Stimulated activated CD8-positive, alpha-beta memory T cell treated with anti-CD3 and anti-CD28 coated beads, Interleukin-2, amount 100 ng/mL, for 1 hour (primary cell): ENCODE measurements around the gene NEXMIF.
"Not testable (repeated sequence)": the region's sequence is repeated elsewhere in the genome, so short reads cannot be mapped to it uniquely, and the experiment has no call there.

Experiments
- DNase-seq, 2 donors: peaks; one replicate each; pipeline ENCODE4 v3.0.0-alpha.2; 2020; ENCODE audit warnings: low read depth in 2 of 2

NEXMIF gene

DNA sequence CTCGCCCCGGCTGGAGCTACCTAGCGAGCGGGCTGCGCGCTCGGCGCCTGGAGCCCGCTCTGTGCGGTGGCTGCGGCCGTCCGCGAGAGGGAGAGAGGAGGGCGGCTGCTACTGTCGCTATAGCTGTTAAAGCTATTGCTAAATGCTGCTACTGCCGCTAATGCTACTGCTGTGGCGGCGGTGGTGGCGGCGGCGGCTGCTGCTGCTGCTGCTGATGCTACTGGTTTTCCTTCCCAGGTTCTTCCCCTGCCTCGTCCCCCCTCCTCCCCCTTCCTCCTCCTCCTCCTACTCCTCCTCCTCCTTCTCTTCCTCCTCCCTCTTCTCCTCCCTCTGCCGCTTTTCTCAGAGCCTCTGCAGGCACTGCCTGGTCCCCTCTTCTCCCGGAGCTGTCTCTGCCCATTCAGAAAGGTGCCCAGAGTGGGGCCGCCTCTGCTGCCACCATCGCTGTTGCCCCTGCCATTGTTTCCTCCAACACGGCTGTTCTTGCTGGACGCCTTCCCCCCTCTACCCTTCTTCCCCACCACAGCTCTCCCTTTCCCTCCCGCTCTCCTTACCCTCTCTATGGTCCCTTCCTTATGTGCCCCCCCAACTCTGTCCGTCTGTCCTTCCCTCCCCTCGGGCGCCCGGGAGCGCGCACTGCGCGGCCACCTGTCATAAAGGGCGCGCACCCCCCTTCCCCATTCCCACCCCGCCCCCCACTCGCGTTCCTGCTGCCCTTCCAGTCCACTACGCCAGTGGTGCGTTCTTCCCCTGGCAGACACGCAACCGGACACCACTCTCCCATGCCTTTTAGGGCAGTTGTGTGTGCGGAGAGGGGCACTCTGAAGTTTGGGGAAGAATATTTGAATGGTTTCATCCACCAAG is at the start of gene NEXMIF:
Gene NEXMIF (minus strand): TSS at position 228 of the 864 bp plus-strand sequence.
- DNase-seq: no peak

DNA sequence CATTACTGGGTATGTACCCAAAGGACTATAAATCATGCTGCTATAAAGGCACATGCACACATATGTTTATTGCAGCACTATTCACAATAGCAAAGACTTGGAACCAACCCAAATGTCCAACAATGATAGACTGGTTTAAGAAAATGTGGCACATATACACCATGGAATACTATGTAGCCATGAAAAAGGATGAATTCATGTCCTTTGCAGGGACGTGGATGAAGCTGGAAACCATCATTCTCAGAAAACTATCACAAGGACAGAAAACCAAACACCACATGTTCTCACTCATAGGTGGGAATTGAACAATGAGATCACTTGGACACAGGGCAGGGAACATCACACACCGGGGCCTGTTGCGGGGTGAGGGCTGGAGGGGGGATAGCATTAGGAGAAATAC is 36.7 kb upstream of the NEXMIF start:
- DNase-seq: not testable (repeated sequence)

DNA sequence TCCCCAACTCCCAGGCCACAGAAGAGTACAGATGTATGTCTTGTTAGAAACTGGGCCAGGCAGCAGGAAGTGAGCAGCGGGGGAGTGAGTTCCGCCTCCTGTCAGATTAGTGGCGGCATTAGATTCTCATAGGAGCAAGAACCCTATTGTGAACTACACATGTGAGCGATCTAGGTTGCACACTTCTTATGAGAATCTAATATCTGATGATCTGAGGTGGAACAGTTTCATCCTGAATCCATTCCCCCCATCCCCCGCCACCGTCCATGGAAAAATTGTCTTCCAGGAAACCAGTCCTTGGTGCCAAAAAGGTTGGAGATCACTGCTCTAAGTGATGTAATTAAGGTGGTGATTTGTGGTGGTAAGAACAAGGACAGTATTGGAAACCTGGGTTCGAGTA is 24.5 kb upstream of the NEXMIF start:
- DNase-seq: no peak

DNA sequence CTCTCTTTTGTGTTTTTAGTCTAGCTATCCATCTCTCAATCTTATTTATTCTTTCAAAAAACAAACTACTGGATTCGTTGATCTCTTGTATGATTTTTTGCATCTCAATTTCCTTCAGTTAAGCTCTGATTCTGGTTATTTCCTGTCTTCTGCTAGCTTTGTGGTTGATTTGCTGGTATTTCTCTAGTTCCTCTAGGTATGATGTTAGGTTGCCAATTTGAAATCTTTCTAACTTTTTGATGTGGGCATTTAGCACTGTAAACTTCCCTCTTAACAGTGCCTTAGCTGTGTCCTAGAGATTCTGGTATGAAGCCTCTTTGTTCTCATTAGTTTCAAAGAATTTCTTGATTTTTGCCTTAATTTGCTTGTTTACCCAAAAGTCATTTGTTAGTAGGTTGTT is 15.2 kb upstream of the NEXMIF start:
- no peak for DNase-seq

GRCh38 chrX:74931214-74931613 is 6.0 kb upstream of the NEXMIF start:
- DNase-seq: no peak

DNA sequence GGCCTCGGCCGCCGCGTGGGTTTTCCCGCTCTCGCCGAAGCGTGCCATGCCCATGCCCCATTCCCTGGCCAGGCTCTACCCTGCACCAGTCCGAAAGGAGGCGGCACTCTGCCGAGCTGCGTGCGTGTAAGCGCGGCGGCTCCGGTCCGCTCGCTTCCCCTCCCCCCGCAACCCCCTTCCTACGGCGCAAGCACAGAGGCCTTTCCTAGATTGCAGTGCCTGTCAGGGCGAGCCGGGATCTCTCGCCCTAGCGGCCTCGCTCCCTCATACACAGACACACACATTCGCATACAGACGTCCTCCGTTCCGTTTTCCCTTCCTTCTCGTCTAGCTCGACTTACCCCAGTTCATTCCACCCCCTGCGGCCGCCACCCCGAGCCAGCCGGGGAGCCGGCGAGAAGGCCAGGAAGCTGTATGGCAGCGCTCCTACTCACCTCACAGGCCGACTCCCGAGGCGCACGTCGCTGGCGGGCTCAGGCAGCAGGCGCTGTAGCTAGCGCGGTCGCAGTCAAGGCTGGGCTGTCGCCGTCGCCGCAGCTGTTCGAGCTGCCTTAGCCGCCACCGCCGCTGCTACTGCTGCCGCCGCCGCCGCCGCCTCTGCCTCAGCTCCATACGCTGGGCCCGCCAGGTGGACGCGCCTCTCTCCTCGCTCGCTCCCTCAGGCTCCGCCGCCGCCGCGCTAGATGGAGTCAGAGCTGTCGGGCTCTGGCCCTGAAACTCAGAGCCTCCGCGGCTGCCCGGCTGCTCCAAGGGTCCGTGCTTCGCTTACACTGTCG is 615 bp downstream of the NEXMIF start:
- no peak for DNase-seq

DNA sequence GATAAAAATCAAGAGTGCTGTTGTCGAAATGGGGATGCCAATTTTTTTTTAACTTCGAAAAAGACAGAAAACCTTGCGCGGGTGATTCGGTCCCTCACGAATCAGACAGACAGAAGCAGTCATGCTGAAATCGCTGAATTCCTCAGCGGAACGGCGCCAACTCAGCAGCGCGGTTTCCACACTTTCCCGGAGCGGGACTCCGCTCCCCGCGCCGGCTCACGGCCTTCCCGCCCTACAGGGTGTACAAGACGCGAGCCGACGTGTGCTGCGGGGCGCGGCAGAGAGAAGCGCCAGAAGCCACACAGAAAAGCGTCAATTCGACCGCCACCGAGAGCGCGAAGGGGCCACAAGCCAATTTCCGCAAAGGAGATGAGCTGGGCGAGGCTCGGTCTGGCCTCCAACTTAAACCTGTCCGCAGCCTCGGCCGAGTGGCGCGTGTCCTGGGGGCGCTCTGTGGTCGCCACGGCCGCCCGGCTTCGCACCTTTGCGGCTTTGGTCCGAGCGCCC is 1.3 kb downstream of the NEXMIF start:
- DNase-seq: no peak

- DNase-seq: no peak
These were observed 2.2 kb downstream of the NEXMIF start for GRCh38 chrX:74922922-74923543.

GRCh38 chrX:74911494-74911893 is 13.8 kb downstream of the NEXMIF start:
- no peak for DNase-seq

DNA sequence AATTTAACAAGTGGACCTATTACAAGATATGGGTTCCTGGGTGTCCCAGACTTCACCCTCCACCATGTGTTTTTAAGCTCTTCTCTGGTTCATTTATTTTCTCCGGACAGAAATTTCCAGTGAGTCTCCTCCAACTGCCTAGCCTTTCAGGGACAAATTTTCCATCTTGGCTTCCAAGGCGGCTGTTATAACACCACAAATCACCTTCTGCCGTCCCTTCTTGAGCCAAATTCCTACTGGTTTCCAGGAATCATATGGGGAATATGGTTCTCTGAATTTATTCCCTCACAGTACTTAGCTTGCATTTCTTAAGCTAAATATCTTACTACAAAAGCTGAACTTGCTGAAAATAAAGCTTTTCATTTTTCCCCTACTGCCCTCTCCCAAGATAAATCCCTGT is 18.8 kb downstream of the NEXMIF start:
- DNase-seq: no peak

DNA sequence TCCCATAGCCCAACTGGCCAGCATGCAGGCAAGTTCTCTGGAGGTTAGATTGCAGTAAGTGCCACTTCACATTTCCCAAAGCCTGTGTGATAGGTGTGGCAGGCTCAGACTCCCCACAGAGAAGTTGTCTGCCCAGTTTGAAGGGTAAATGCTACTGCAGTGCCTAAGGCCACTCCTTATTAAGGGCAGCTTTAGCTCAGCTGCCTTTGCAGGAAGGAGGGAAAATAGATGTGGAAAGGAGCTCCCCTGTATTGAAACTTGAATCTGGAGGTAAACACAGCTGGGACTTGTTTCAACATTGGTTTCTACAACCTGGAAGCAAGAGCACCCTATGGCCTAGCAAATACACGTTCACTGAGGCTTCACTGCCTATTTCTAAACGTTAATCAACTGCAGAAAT is 22.4 kb downstream of the NEXMIF start:
- no peak for DNase-seq

- no peak for DNase-seq
These were observed 32.7 kb downstream of the NEXMIF start for GRCh38 chrX:74892561-74892960.

DNA sequence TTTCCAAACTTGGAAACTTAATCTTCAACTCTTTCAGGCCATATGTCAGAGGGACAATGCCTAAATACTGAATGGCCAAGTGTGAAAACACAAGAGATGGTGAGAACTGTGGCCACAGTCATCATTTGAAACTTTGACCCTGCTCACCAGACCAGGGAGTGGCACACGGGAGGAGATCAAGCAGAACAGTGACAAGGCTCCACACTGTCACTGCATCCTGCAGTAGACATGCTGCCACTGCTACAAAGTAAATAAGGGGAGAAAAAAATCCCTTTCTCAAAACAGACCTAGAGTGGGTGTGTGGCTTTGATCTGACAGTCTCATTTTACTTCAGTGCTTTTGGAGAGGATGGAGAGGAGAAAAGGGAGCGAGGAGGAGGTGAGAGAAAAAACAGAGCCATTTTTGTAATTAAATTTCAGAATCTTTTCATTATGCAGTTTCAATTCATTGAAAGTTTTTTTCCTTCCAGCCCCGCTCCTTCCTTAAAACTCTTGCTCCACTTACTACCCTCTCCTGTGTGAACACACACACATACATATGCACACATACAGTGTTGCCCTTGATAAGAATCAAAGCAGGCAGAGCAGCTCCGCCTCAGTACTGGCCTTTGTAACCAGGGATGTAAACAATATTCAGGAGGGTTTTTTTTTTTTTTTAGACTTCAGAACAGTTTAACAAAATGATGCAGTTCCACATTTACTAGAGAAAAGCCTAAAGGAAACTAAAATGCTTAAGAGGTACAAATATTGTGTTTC is 34.4 kb downstream of the NEXMIF start:
- no peak for DNase-seq

DNA sequence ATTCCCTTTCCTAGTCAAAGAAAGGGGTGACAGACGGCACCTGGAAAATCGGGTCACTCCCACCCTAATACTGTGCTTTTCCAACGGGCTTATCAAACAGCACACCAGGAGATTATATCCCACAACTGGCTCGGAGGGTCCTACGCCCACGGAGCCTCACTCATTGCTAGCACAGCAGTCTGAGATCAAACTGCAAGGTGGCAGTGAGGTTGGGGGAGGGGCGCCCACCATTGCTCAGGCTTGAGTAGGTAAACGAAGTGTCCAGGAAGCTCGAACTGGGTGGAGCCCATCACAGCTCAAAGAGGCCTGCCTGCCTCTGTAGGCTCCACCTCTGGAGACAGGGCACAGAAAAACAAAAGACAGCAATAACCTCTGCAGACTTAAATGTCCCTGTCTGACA is 42.9 kb downstream of the NEXMIF start:
- DNase-seq: not testable (repeated sequence)

GRCh38 chrX:74865725-74866124 is 59.5 kb downstream of the NEXMIF start:
- no peak for DNase-seq

- no peak for DNase-seq
These were observed 72.0 kb downstream of the NEXMIF start for GRCh38 chrX:74853255-74853654.

- no peak for DNase-seq
These were observed 89.7 kb downstream of the NEXMIF start for GRCh38 chrX:74835566-74835965.

DNA sequence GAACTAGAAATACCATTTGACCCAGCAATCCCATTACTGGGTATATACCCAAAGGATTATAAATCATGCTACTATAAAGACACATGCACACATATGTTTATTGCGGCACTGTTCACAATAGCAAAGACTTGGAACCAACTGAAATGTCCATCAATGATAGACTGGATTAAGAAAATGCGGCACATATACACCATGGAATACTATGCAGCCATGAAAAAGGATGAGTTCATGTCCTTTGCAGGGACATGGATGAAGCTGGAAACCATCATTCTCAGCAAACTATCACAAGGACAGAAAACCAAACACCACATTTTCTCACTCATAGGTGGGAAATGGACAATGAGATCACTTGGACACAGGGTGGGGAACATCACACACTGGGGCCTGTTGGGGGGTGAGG is 105.5 kb downstream of the NEXMIF start:
- not testable (repeated sequence) for DNase-seq

DNA sequence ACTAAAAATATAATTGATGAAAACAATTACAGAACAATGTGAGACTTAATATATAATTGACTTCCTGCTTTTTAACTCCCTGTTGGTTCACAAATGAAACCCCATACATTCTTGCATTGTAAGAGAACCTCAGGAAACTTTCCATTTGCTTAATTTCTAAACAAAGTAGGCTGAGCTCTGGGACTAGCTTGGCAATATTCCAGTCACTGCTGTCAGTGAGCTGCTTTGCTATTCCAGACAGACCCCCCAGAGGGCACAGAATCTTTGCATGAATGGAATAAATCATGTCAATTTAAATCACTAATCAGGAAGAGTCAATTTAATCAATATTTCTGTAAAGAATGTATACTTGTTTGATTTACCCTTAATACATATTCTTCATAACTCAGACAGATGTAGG is 110.6 kb downstream of the NEXMIF start:
- no peak for DNase-seq

- no peak for DNase-seq
These were observed 120.7 kb downstream of the NEXMIF start for GRCh38 chrX:74804574-74804973.

DNA sequence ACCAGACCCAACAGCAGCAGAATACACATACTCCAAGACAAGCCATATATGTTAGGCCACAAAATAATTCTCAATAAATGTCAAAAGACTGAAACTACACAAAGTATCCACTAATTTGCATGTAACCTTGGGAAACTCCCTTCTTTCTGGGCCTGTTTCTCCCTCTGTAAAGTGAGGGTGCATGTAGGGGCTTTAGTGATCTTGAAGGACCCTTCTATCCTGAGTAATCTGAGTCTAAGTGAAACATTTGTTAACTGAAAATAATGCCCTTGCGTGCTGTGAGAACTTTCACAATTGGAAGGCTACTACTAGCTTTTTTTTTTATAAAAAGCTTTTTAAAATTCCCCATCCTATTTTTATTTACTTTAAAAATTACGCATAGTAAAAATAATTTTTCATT is 125.2 kb downstream of the NEXMIF start:
- no peak for DNase-seq
